HPDE6-E6E7 (cell line): ENCODE data around the gene CDKN1B.

Experiments
- DNase-seq: peaks from one replicate; pipeline ENCODE4 v3.0.0; 2011; ENCODE audit warnings: missing footprints; ENCODE audit errors: extremely low spot score

Gene CDKN1B

GRCh38 chr12:12701457-12701856 lies 15.7 kb upstream of the CDKN1B start:
- no peak for DNase-seq

GRCh38 chr12:12704593-12705230 lies 12.5 kb upstream of the CDKN1B start:
- peak; percentile 77 for DNase-seq

GRCh38 chr12:12705838-12706520 lies 11.2 kb upstream of the CDKN1B start:
- no peak for DNase-seq

GRCh38 chr12:12713932-12714275 lies 3.3 kb upstream of the CDKN1B start:
- no peak for DNase-seq

DNA sequence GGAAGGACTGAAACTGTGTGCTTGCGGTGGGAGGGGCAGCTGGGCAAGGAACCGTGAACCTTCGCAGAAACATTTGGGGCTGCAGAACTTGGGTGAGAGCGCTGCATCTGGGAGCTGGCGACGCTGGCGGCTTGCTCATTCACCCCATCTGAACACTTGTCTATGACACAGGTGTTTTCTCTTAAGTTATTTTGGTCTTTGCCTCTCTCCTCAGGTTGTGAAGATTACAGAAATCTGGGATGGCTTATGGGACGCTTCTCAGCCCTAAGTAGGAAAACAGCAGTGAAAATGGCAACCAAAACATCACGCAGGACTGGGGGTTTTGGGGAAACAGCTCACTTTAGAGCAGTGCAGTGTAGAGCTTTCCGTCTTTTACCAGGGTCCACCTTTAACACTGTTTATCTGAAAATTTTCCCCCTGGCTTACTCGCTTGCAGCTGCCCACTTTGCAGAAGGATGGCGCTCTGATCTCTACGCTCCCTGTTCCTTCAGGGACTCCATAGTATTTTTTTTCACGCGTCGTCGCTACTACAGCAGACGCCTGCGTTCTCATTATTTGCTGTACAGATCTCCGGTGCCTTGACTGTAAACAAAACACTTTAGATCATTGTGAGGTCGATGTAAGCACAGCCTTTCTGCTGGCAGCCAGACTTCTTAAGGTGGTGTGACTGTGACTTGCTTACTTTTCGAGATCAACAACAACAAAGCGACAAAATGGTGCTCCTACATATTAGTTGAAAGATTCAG lies 2.7 kb upstream of the CDKN1B start:
- no peak for DNase-seq

DNA sequence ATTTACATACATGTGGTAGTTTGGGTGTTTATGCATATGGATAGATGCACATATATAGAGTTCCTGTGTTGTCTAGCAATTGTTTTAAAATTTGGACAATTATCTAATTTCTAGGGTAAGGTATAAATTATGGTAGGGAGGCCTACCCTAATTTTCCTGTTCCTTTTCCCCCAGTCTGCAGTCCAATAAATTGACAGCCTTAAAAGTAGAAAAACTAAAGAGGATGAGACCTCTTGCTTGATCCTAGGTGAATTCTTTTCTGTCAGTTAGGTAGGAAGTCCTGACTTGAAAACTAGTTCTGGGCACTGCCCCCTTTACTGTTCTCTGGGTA lies 2.1 kb upstream of the CDKN1B start:
- no peak for DNase-seq

GRCh38 chr12:12715459-12716150 lies 1.6 kb upstream of the CDKN1B start:
- no peak for DNase-seq

- no peak for DNase-seq
Observed at GRCh38 chr12:12716151-12716792, 896 bp upstream of the CDKN1B start.

GRCh38 chr12:12717586-12718380 lies 615 bp downstream of the CDKN1B start:
- DNase-seq: no peak

DNA sequence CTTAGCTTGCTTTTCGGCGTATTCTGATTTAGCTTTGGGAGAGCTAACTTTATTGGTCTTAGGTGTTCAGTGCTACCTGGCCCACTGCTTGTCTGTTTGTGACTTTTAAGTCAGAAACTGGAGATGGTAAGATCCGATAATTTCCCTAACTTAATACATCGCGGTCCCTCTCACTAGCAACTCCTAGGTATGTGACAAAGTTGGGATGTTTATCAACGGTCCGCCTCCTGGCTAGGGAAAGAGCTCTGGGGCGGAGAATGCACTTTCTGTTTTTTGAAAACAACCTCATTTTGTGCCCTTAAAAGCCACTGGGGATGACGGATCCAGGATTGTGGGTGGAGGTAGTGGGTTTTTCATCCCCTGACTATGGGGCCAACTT lies 1.2 kb downstream of the CDKN1B start:
- no peak for DNase-seq

DNA sequence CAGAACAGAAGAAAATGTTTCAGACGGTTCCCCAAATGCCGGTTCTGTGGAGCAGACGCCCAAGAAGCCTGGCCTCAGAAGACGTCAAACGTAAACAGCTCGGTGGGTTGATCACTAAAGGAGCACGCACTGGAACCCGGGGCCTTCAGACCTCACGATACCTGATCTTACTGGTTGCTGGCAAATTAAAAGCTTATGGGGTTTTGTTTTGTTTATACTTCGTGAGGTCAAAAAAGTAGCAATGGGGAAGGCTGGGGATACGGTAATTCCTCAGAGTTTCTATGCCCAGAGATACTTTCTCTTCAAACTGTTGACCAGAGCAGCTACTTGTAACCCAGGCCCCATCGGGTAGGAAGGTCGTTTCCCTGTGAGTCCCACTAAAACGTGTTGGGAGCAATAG lies 1.7 kb downstream of the CDKN1B start:
- no peak for DNase-seq

- no peak for DNase-seq
Observed at GRCh38 chr12:12719496-12719895, 2.3 kb downstream of the CDKN1B start.

GRCh38 chr12:12720052-12720451 lies 2.9 kb downstream of the CDKN1B start:
- no peak for DNase-seq

GRCh38 chr12:12720672-12721161 lies 3.5 kb downstream of the CDKN1B start:
- no peak for DNase-seq

- no peak for DNase-seq
Observed at GRCh38 chr12:12721176-12721751, 4.1 kb downstream of the CDKN1B start.

GRCh38 chr12:12721814-12722434 lies 4.8 kb downstream of the CDKN1B start:
- DNase-seq: no peak

- DNase-seq: no peak
Observed at GRCh38 chr12:12722435-12723148, 5.4 kb downstream of the CDKN1B start.

- DNase-seq: no peak
Observed at GRCh38 chr12:12723149-12723680, 6.0 kb downstream of the CDKN1B start.

DNA sequence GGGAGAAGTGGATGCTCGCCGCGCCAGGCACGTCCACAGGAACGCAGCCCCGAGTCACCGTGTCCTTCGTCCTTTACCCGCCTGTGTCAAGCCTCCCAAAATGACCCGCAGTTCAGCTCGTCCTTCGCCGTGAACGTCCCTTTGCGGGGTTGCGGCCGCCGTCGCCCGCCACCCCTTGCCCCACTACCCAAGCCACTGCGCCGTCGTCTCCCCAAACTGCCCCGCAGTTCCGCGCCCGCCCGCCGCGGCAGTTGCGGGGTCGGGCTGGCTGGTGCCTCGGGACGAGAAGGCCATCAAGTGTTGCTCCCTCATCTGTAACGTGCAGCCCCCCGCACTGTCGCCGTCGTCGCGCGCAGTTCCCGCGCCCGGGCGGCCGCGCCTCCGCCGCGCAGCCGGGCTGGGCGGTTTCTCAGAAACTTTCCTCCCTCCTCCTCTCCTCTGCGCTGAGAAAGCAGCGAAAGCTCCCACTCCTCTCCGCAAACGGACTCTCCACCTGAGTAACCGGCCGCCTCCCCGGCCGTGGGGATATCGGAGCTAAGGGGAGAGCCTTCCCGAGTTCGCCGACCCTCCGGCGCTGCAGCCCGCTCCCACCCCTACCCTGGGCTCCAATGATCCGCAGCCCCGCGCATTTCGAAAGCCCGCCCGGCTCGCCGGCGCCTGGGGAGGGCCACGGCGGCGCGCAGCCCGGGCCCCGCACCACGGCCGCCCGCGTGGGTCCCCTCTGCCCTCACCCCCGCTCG lies 6.7 kb downstream of the CDKN1B start:
- no peak for DNase-seq
